ENCODE measurements around the gene MCTP2. TPM values are rescaled to one million over a fixed set of nuclear protein-coding genes. Genes with fewer than 3 reads are reported as not detected.

The MCTP2 gene
- total and polyA plus RNA-seq, 2 of the 13 experiments (the other 11 are each of a cell fraction or from before 2014, with no cell fraction given) = 5.1 to 8.6 TPM

DNA sequence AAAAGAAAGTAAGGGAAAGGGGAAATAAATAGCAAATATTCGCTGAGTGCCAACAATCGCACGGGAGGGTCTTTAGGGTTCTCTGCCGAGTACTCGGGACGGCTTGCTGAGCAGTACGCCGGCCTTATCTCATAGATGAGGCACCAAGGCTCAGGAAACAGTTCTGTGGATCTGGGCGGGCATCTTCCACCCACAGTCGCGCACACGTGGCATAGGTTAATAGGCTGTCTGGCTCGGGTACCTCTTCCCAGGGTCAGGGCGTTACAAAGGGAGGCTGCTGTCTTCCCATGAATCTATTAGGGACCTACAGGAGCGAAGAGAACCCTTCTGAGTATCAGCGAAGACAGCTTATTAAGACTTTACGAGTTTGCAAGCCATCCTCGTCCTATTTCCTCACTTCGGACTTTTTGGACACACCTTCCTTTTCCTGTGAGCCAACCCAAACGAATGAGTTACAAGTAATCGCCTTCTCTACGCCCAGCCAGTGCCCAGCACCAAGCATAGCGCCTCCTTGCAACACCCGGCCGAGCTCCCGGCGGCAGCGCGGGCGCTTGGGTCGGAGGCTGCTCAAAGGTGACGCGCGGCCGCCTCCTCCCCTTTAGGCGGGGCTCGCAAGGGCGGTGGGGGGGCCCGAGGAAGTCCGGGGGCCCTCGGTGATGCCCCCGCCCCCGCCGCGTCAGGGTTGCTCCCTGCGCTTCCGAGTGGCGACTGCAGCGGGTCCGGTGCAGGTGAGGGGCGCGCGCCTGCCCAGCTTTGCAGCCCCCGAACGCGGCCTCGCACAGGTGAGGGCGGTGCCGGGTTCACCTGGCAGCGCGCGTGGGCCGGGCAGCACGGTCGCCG lies at the start of gene MCTP2 (continued):
- TF ChIP-seq, protein P1, sequence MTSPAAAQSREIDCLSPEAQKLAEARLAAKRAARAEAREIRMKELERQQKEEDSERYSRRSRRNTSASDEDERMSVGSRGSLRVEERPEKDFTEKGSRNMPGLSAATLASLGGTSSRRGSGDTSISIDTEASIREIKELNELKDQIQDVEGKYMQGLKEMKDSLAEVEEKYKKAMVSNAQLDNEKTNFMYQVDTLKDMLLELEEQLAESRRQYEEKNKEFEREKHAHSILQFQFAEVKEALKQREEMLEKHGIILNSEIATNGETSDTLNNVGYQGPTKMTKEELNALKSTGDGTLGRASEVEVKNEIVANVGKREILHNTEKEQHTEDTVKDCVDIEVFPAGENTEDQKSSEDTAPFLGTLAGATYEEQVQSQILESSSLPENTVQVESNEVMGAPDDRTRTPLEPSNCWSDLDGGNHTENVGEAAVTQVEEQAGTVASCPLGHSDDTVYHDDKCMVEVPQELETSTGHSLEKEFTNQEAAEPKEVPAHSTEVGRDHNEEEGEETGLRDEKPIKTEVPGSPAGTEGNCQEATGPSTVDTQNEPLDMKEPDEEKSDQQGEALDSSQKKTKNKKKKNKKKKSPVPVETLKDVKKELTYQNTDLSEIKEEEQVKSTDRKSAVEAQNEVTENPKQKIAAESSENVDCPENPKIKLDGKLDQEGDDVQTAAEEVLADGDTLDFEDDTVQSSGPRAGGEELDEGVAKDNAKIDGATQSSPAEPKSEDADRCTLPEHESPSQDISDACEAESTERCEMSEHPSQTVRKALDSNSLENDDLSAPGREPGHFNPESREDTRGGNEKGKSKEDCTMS (CRISPR knock-in tag; conservative IDR thresholded peaks at IDR 0.05) = no peak
- TF ChIP-seq SOX13 (IDR thresholded peaks at IDR 0.05) (no peak), SOX13 (CRISPR knock-in tag; conservative IDR thresholded peaks at IDR 0.05 in 1 of 2, IDR thresholded peaks at IDR 0.05 in 1 of 2) (no peak), ZNF333 (CRISPR knock-in tag; IDR thresholded peaks at IDR 0.05; ENCODE audit: borderline replicate concordance) (no peak), ZNF703 (CRISPR knock-in tag; IDR thresholded peaks at IDR 0.05; ENCODE audit: borderline replicate concordance) (no peak), SATB2 (CRISPR knock-in tag; IDR thresholded peaks at IDR 0.05) (no peak), ZNF20 (CRISPR knock-in tag; IDR thresholded peaks at IDR 0.05) (no peak), SMAD3 (CRISPR knock-in tag; IDR thresholded peaks at IDR 0.05) (no peak), NBN (conservative IDR thresholded peaks at IDR 0.05) (no peak), ONECUT2 (CRISPR knock-in tag; IDR thresholded peaks at IDR 0.05) (no peak), ARNTL (CRISPR knock-in tag; IDR thresholded peaks at IDR 0.05) (0 out of 2 replicates have a peak, but pooled peaks have one; percentile 20), MAF1 (CRISPR knock-in tag; IDR thresholded peaks at IDR 0.05; ENCODE audit: borderline replicate concordance) (no peak), ZBTB38 (CRISPR knock-in tag; IDR thresholded peaks at IDR 0.05) (no peak), FOXO1 (CRISPR knock-in tag; IDR thresholded peaks at IDR 0.05) (no peak), ZNF317 (CRISPR knock-in tag; IDR thresholded peaks at IDR 0.05) (no peak), DNMT3B (CRISPR knock-in tag; conservative IDR thresholded peaks at IDR 0.05) (no peak), ZNF660 (CRISPR knock-in tag; IDR thresholded peaks at IDR 0.05; ENCODE audit: borderline replicate concordance, low read depth) (no peak), DMAP1 (CRISPR knock-in tag; IDR thresholded peaks at IDR 0.05) (0 out of 2 replicates have a peak, but pooled peaks have one; percentile 10), ZC3H13 (CRISPR knock-in tag; IDR thresholded peaks at IDR 0.05) (no peak), MAFK (conservative IDR thresholded peaks at IDR 0.05 in 1 of 2, IDR thresholded peaks at IDR 0.05 in 1 of 2; ENCODE audit: low read length in 2 of 2) (no peak), BATF2 (CRISPR knock-in tag; IDR thresholded peaks at IDR 0.05) (no peak)
- TF ChIP-seq, protein P2, sequence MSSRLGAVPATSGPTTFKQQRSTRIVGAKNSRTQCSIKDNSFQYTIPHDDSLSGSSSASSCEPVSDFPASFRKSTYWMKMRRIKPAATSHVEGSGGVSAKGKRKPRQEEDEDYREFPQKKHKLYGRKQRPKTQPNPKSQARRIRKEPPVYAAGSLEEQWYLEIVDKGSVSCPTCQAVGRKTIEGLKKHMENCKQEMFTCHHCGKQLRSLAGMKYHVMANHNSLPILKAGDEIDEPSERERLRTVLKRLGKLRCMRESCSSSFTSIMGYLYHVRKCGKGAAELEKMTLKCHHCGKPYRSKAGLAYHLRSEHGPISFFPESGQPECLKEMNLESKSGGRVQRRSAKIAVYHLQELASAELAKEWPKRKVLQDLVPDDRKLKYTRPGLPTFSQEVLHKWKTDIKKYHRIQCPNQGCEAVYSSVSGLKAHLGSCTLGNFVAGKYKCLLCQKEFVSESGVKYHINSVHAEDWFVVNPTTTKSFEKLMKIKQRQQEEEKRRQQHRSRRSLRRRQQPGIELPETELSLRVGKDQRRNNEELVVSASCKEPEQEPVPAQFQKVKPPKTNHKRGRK (CRISPR knock-in tag; IDR thresholded peaks at IDR 0.05) = no peak

All from HepG2 (cell line).